ENCODE measurements around the gene RIT2. TPM values are rescaled to one million over a fixed set of nuclear protein-coding genes. Genes with fewer than 3 reads are reported as not detected.

Gene RIT2
- polyA plus RNA-seq, 2 of the 4 experiments (the other 2 are of a cell fraction) = not detected

- no peak for TF ChIP-seq EP300 (IDR thresholded peaks at IDR 0.05)
- H3K4me2 ChIP-seq = no peak overlapping the region
- no peak overlapping the region for H3K27ac ChIP-seq
- no peaks in the 10 kb centered on the region for H3K4me1 ChIP-seq
- no peaks in the 10 kb centered on the region for H3K9me3 ChIP-seq
- DNase-seq (ENCODE audit: low read depth in 1 of 2, low spot score in 1 of 2) (no peak), FAIRE-seq (no peak), ATAC-seq (no peak)
- ChIA-PET CTCF (no interaction called here), POLR2A (no interaction called here)
- H3K4me3 ChIP-seq = no peak overlapping the region
Observed at GRCh38 chr18:42864876-42865275, 250.6 kb downstream of the RIT2 start.

GRCh38 chr18:42861271-42861670 is 254.2 kb downstream of the RIT2 start:
- ChIA-PET CTCF (no interaction called here), POLR2A (no interaction called here)
- no peak for DNase-seq (ENCODE audit: low read depth in 1 of 2, low spot score in 1 of 2)
- TF ChIP-seq CHD4 (IDR thresholded peaks at IDR 0.05; ENCODE audit: borderline replicate concordance) = no peak
- no peak for ATAC-seq
- no peak for FAIRE-seq
- Histone ChIP-seq H3K4me1 (no peaks in the 10 kb centered on the region), H3K9me3 (no peaks in the 10 kb centered on the region), H3K4me2 (no peak overlapping the region), H3K4me3 (no peak overlapping the region), H3K27ac (no peak overlapping the region)

- H3K27ac ChIP-seq = no peak overlapping the region
- H3K4me1 ChIP-seq = no peaks in the 10 kb centered on the region
- FAIRE-seq = no peak
- H3K9me3 ChIP-seq = no peaks in the 10 kb centered on the region
- WGBS (ENCODE audit: missing lambda C conversion rate) = 0% methylated on average over 1 of the region's 1 CpG
- ATAC-seq = no peak
- no peak for DNase-seq (ENCODE audit: low read depth in 1 of 2, low spot score in 1 of 2)
- TF ChIP-seq HDAC2 (IDR thresholded peaks at IDR 0.05) (no peak), ESRRA (IDR thresholded peaks at IDR 0.05; ENCODE audit: borderline replicate concordance, low read length) (no peak), MAFK (IDR thresholded peaks at IDR 0.05; ENCODE audit: partially characterized antibody) (no peak), RARB (CRISPR knock-in tag; IDR thresholded peaks at IDR 0.05) (no peak), GATA3 (IDR thresholded peaks at IDR 0.05; ENCODE audit: borderline replicate concordance) (no peak), NPAS2 (CRISPR knock-in tag; IDR thresholded peaks at IDR 0.05; ENCODE audit: borderline replicate concordance) (no peak), ZFP36 (IDR thresholded peaks at IDR 0.05; ENCODE audit: borderline replicate concordance, partially characterized antibody) (no peak), POLR2A (IDR thresholded peaks at IDR 0.05; ENCODE audit: low read length) (no peak), MAX (IDR thresholded peaks at IDR 0.05) (no peak)
- POLR2A ChIA-PET = no interaction called here
- no peak overlapping the region for H3K4me2 ChIP-seq
- CTCF ChIA-PET = no interaction called here
- H3K4me3 ChIP-seq = no peak overlapping the region
Observed at GRCh38 chr18:42860548-42860947, 254.9 kb downstream of the RIT2 start.

- POLR2A ChIA-PET = no interaction called here
- ATAC-seq (no peak), FAIRE-seq (no peak), DNase-seq (ENCODE audit: low read depth in 1 of 2, low spot score in 1 of 2) (no peak)
- H3K27ac ChIP-seq = no peak overlapping the region
- no peak overlapping the region for H3K4me3 ChIP-seq
- TF ChIP-seq HOXB13 (CRISPR knock-in tag; IDR thresholded peaks at IDR 0.05; ENCODE audit: low read depth) (no peak), MAX (IDR thresholded peaks at IDR 0.05) (no peak), CTCF (IDR thresholded peaks at IDR 0.05) (no peak)
- no peak overlapping the region for H3K4me2 ChIP-seq
- CTCF ChIA-PET = no interaction called here
- no peaks in the 10 kb centered on the region for H3K4me1 ChIP-seq
- H3K9me3 ChIP-seq = no peaks in the 10 kb centered on the region
Observed at GRCh38 chr18:42860011-42860410, 255.5 kb downstream of the RIT2 start.

- no peak for FAIRE-seq
Observed at GRCh38 chr18:42854558-42854957, 260.9 kb downstream of the RIT2 start.

More at GRCh38 chr18:42854558-42854957, 260.9 kb downstream of the RIT2 start:
- no peaks in the 10 kb centered on the region for H3K4me1 ChIP-seq
- DNase-seq (ENCODE audit: low read depth in 1 of 2, low spot score in 1 of 2) (no peak), ATAC-seq (no peak)
- POLR2A ChIA-PET = no interaction called here
- no peak overlapping the region for H3K27ac ChIP-seq
- TF ChIP-seq MAX (IDR thresholded peaks at IDR 0.05) = no peak
- no peak for TF ChIP-seq ZNF302 (CRISPR knock-in tag; IDR thresholded peaks at IDR 0.05)
- no peak for TF ChIP-seq CBX8 (IDR thresholded peaks at IDR 0.05)
- no peak for TF ChIP-seq KDM5A (IDR thresholded peaks at IDR 0.05)
- TF ChIP-seq HOXB5 (CRISPR knock-in tag; IDR thresholded peaks at IDR 0.05) = no peak
- no peak for TF ChIP-seq FOXS1 (CRISPR knock-in tag; IDR thresholded peaks at IDR 0.05)
- no peak for TF ChIP-seq ZC3H11A (IDR thresholded peaks at IDR 0.05)
- no peak for TF ChIP-seq HOXA7 (CRISPR knock-in tag; IDR thresholded peaks at IDR 0.05)
- TF ChIP-seq CEBPB (IDR thresholded peaks at IDR 0.05) = no peak
- no peak for TF ChIP-seq RFX5 (IDR thresholded peaks at IDR 0.05)
- no peak for TF ChIP-seq RARB (CRISPR knock-in tag; IDR thresholded peaks at IDR 0.05)
- TF ChIP-seq GATA3 (IDR thresholded peaks at IDR 0.05; ENCODE audit: borderline replicate concordance) = no peak
- TF ChIP-seq USF2 (IDR thresholded peaks at IDR 0.05) = no peak
- TF ChIP-seq HOXB13 (CRISPR knock-in tag; IDR thresholded peaks at IDR 0.05; ENCODE audit: low read depth) = no peak
- no peak for TF ChIP-seq RAD21 (conservative IDR thresholded peaks at IDR 0.05 in 1 of 2, IDR thresholded peaks at IDR 0.05 in 1 of 2)
- TF ChIP-seq PBX3 (IDR thresholded peaks at IDR 0.05) = no peak
- no peak for TF ChIP-seq FOSB (CRISPR knock-in tag; IDR thresholded peaks at IDR 0.05)
- no peak for TF ChIP-seq POLR2AphosphoS2 (conservative IDR thresholded peaks at IDR 0.05; ENCODE audit: low read length)
- CTCF ChIA-PET = no interaction called here
- H3K9me3 ChIP-seq = no peaks in the 10 kb centered on the region
- H3K4me3 ChIP-seq = no peak overlapping the region
- 3% methylated on average over 2 of the region's 2 CpGs for WGBS (ENCODE audit: missing lambda C conversion rate)
- H3K4me2 ChIP-seq = no peak overlapping the region
